Skeletal muscle cell (primary cell): ENCODE measurements around the gene RPRD1A.

Experiments used
- DNase-seq: peaks from one replicate; pipeline ENCODE4 v3.0.0-alpha.2; 2010; ENCODE audit warnings: low read depth
- H3K4me3 ChIP-seq: 2 replicates; pipeline ENCODE4 v1.5.1; 2011; ENCODE audit warnings: low read depth, mild to moderate bottlenecking, control low read depth, low read length, moderate library complexity

The RPRD1A gene

GRCh38 chr18:35942133-35942532, 125.2 kb downstream of the RPRD1A start:
- no peak overlapping the region for H3K4me3 ChIP-seq
- DNase-seq, result no peak

GRCh38 chr18:35941299-35941698, 126.1 kb downstream of the RPRD1A start:
- DNase-seq, result no peak
- H3K4me3 ChIP-seq, result no peak overlapping the region
